IPS DF 19.7 (cell line): ENCODE data around the gene PTPRD.

Experiments
- DNase-seq: peaks from one replicate; pipeline ENCODE4 v3.0.0-alpha.2; 2013; ENCODE audit warnings: low read depth, low spot score

Gene PTPRD

GRCh38 chr9:9612755-9613154 is 1000.0 kb downstream of the PTPRD start:
- no peak for DNase-seq

- DNase-seq = no peak
These were observed 1000.5 kb downstream of the PTPRD start for GRCh38 chr9:9612270-9612669.

DNA sequence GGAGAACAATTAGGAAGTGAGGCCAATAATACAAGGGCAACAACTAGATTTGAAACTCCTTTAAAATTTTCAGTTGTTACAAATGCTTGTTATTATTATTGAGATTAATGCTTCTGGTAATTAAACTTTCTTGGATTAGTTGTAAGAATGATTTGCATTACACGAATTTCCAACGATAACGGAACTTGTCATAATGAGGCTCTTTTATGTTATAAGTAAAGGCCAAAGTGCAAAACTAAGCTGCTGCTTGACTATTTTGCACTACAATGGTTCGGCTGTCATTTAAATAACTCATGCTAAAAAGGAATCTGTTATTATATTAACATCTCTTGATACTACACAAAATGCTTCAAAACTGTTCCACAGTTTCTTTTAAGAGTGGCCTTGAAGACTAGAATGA is 1007.1 kb downstream of the PTPRD start:
- no peak for DNase-seq

- DNase-seq = no peak
These were observed 1009.5 kb downstream of the PTPRD start for GRCh38 chr9:9603345-9603744.

- no peak for DNase-seq
These were observed 1014.1 kb downstream of the PTPRD start for GRCh38 chr9:9598723-9599122.

GRCh38 chr9:9592104-9592503 is 1020.7 kb downstream of the PTPRD start:
- no peak for DNase-seq

- DNase-seq = no peak
These were observed 1026.9 kb downstream of the PTPRD start for GRCh38 chr9:9585920-9586319.

GRCh38 chr9:9574080-9574479 is 1038.7 kb downstream of the PTPRD start:
- no peak for DNase-seq

GRCh38 chr9:9565700-9566099 is 1047.1 kb downstream of the PTPRD start:
- no peak for DNase-seq

- DNase-seq = no peak
These were observed 1049.0 kb downstream of the PTPRD start for GRCh38 chr9:9563817-9564216.

DNA sequence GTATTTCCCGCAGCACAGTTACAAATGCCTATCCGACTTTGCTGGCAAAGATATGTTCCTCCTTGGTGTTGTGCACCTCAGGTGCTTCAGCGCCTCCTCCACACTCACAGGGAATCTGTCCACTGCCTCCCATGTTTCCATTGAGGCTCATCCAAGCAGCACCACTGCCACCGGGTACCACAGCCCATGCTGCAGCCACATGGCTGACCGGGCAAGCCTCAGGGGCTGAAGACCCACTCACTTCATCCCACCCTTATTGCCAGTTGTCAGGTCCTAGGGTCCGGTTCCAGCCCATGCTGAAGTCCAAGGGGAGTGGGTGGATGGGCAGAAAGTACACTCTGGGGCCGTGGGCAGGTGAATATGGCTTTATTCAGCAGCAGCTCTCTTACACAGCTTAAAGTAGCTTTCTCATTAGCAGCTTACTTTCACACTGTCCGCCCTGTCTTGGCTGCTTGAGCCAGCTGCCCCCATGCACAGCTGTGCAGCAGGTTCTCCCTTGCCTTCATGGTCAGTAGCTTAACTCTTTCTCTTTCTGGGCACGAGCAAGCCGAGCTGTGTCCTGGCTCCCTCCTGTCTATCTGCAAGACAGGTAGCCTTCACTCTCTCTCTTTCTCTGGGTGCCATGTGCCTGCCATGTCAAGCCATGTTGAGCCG is 1052.3 kb downstream of the PTPRD start:
- DNase-seq = no peak

DNA sequence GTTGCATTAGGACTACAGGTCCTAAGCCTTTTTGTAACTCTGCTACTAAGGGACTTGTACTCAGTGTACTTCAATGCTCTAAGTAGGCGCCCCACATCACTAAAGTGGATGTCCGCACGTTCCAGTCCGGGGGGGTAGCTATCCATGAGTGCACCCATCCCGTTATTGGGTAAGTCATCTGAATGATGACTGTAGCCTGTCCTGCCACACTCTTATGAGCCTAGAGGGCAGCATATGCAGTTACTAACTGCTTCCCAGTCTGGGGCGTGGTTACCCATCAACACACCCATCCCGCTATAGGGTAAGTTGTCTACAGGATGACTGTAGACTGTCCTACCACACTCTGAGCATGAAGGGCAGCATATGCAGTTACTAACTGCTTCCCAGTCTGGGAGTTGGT is 1053.9 kb downstream of the PTPRD start:
- no peak for DNase-seq

GRCh38 chr9:9557804-9558334 is 1054.9 kb downstream of the PTPRD start:
- peak; percentile 20 for DNase-seq

DNA sequence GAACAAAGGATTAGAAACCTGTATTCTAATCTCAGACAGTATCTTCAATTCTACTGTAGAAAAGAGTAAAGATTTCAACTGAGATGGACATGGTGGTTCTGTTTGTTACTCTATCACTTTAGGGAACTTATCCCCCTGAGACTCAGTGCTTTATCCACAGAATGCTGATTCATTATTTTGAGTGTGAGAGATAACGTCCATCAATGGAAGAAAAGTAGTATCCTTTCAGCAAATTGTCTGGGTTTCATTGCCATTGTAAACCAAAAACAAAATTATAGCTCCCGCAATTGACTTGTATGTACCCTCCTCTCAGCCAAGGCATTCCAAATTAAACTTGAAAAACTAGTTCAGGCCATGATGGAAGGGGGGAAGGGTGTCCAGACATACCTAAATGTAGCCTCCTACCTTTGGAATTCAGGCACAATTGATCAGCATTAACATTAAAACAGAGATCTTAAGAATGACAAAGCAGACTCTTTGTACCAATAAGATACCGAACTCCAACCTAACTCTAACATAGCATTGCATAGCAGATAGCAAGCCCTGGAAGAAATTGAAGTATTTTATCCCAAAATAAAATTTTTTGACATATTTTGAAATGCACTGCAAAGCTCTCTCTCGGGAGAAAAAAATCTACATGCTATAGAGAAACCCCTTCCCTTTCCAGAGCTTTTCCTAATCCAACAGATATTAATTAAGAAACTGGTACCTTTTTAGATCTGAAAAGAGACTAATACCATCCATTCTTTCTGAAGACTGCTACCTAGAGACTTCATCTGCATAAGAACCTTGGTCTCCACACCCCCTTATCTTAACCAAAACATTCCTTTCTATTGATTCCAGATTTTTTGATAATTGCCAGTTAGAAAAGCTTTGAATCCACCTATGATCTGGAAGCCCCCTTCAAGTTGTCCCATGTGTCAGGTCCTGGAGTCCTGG is 1055.7 kb downstream of the PTPRD start:
- DNase-seq = peak; percentile 93

DNA sequence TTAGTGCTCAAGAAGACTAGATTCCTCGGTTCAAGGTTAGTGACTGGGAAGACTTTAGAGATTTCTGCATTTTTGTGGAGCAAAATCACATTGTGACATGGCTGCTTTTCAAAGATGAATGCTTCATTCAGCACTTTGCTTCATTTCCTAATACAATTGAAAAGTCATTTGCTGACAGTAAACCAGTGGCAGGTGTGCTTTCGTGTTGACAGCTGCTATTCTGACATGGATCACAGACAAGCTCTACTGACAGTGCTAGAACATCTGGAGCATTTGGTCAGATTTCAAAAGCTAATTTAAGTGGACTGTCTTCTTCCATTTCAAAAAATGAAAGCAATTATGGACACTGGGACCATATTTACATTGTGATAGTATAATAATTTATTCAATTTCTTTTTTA is 1060.1 kb downstream of the PTPRD start:
- DNase-seq = no peak

DNA sequence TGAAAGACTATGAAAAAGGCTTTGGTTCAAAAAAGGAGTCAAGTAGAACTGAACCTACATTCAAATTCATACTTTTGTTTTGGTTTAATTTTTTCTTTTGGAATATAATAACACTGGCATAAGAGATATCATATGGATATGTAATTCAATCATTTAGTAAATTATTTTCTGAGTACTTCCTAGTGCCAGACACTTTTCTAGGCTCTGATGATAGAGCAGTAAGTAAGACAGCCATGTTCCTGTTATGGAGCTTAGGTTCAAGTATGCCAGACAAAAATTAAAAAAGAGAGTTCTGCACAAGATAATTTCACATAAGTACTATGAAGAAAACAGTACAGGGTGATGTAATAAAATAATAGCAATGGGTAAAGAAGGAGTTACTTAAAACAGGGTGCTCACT is 1074.0 kb downstream of the PTPRD start:
- DNase-seq = no peak

GRCh38 chr9:9538356-9538755 is 1074.4 kb downstream of the PTPRD start:
- DNase-seq = no peak

DNA sequence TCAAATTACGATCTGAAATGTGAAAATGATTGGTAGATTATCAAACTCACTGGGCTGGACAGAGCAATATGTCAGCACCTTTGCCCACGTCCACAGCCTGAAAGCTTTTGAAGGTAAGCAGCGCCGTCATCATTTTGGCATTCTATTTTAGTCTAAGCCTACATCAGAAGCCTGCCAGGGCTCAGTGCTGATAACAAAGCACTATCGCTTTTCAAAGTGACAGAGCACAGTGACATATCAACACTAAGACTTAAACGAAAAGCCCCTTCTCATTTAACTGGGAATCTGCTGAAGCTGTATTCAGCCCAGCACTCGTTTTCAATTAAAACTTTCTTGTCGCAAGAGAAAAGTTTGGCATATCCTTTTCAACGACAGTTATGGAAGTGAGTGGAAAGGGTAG is 1076.3 kb downstream of the PTPRD start:
- no peak for DNase-seq

GRCh38 chr9:9523476-9524139 is 1089.2 kb downstream of the PTPRD start:
- DNase-seq = no peak

- DNase-seq = no peak
These were observed 1090.4 kb downstream of the PTPRD start for GRCh38 chr9:9522406-9522805.

DNA sequence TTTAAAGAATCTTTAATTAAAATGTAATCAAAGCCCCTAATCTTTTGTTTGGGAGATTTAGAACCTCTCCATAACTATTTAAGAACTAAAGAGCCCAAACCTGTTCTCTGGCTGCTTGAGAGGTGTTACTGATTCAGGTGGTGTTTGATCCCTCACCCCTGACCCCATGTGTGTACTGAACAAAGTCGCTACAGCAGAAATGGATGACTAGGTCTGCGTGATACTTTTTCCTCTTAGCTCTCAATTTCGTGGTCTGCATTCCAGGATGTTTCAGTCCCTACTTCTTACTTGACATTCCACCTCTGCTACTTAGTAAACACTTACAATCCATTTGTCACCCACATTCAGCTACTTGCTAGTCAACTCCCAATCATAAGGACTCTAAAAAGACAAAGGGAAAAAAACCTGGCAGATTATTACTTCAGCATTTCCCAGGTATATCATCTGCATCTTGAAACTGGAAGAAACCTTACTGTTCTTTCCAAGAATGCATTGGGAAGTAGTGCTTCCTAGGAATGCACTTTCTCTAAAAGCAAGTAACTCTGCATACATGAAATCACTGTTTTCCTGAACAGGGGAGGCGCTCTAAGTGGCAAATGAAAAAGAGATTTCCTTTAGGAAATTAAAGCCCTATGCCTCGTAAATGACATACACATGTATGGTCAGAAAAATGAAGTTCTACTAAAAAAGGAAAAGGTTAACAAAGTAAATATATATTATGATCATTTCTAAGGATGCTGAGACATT is 1091.6 kb downstream of the PTPRD start:
- no peak for DNase-seq

DNA sequence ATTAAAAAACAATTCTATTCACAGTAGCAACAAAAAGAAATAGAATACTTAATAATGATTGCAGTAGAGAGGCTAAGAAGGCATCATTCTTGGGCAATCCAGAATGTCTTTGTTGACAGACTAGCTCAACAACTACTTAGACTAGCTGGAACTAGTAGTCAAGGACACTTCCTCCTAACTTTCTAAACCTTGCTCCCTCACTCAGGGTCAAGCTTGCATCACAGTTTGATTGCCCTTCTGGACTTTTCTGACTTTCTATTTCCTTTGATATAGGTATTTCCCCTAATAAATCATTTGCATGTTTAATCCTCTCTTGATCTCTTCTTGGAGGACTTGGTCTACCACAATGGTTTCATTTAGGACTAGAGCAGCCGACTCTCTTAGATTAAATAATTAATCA is 1107.9 kb downstream of the PTPRD start:
- no peak for DNase-seq
